Activated T-helper 1 cell treated with anti-CD3 and anti-CD28 coated beads, Interleukin-12 subunit alpha, Interleukin-12 subunit beta, Interleukin-2, Interleukin-4 antibody, amounts not matched to agents 30 ng/mL and 10 ng/mL and 1 ng/mL, durations not matched to agents 14 hours and 24 hours and 36 hours (primary cell): ENCODE data around the gene CLCA1. TPM values are rescaled to one million over a fixed set of nuclear protein-coding genes. Genes with fewer than 3 reads are reported as not detected.
"Not testable (repeated sequence)": the region's sequence is repeated elsewhere in the genome, so short reads cannot be mapped to it uniquely, and the experiment has no call there.

ENCODE experiments used
- DNase-seq: peaks from one replicate; pipeline ENCODE4 v3.0.0; 2021; ENCODE audit warnings: low spot score
- H3K27ac Mint-ChIP-seq: one replicate; pipeline ENCODE4 v1.8.0; 2021; ENCODE audit warnings: mild to moderate bottlenecking, mixed read lengths
- H3K27me3 Mint-ChIP-seq: one replicate; pipeline ENCODE4 v1.8.0; 2022; ENCODE audit warnings: mild to moderate bottlenecking, moderate library complexity, mixed read lengths; ENCODE audit not compliant: insufficient read depth
- H3K36me3 Mint-ChIP-seq: one replicate; pipeline ENCODE4 v1.8.0; 2021; ENCODE audit warnings: low read depth, mixed read lengths
- H3K4me1 Mint-ChIP-seq: one replicate; pipeline ENCODE4 v1.8.0; 2021; ENCODE audit warnings: low read depth, mixed read lengths
- H3K4me3 Mint-ChIP-seq: one replicate; pipeline ENCODE4 v1.8.0; 2021; ENCODE audit warnings: mild to moderate bottlenecking, moderate library complexity, mixed read lengths
- H3K9me3 Mint-ChIP-seq: one replicate; pipeline ENCODE4 v1.8.0; 2021; ENCODE audit warnings: mixed read lengths
- intact Hi-C: fragments of 100-400 bp; cut with micrococcal nuclease; formaldehyde crosslinking; loops from one replicate; pipeline ENCODE4 v1.15.1; 2024
- total RNA-seq: library from RNA; stranded (reverse); gene quantifications from 2 replicates; pipeline ENCODE4 v1.2.3, GENCODE V29; 2022

CLCA1 gene
- total RNA-seq, 1 donor from 2014 or later: not detected

- intact Hi-C loops: loop anchor here (1.0 to 5.0 kb wide), 3 partner anchors 104 to 412 kb away; partner anchors contain the start of genes HS2ST1, ODF2L, SELENOF and SH3GLB1
- Mint-ChIP-seq H3K4me3 (no peak overlapping the region), H3K9me3 (no peaks in the 10 kb centered on the region), H3K4me1 (peaks cover 16% of the 10 kb centered on the region), H3K27ac (no peak overlapping the region), H3K27me3 (peaks cover 39% of the 10 kb centered on the region), H3K36me3 (no peaks in the 10 kb centered on the region)
- no peak for DNase-seq
Measured at GRCh38 chr1:86500714-86501113, 32.0 kb downstream of the CLCA1 start.

GRCh38 chr1:86502125-86502646 lies 33.5 kb downstream of the CLCA1 start:
- H3K27me3 Mint-ChIP-seq: peaks cover 33% of the 10 kb centered on the region
- H3K36me3 Mint-ChIP-seq, H3K9me3 Mint-ChIP-seq: not testable (repeated sequence)
- peak; percentile 17 for DNase-seq
- H3K4me1 Mint-ChIP-seq: peaks cover 16% of the 10 kb centered on the region
- intact Hi-C loops: loop anchor here (1.0 to 5.0 kb wide), 5 partner anchors 28 to 410 kb away; partner anchors contain the start of genes HS2ST1 and SELENOF
- H3K27ac Mint-ChIP-seq: peak overlapping the region; percentile 18
- H3K4me3 Mint-ChIP-seq: peak overlapping the region; percentile 84

GRCh38 chr1:86502721-86503405 lies 34.1 kb downstream of the CLCA1 start:
- Mint-ChIP-seq H3K9me3 (no peaks in the 10 kb centered on the region), H3K4me1 (peaks cover 16% of the 10 kb centered on the region), H3K27ac (no peak overlapping the region), H3K4me3 (peak overlapping the region; percentile 84), H3K27me3 (peaks cover 34% of the 10 kb centered on the region), H3K36me3 (no peaks in the 10 kb centered on the region)
- no peak for DNase-seq
- intact Hi-C loops: loop anchor here (1.0 to 5.0 kb wide), 5 partner anchors 29 to 409 kb away; partner anchors contain the start of genes HS2ST1 and SELENOF

GRCh38 chr1:86503406-86504136 lies 34.8 kb downstream of the CLCA1 start:
- Mint-ChIP-seq H3K27me3 (peaks cover 30% of the 10 kb centered on the region), H3K36me3 (no peaks in the 10 kb centered on the region), H3K9me3 (no peaks in the 10 kb centered on the region), H3K4me3 (peak overlapping the region; percentile 45), H3K4me1 (peaks cover 16% of the 10 kb centered on the region), H3K27ac (no peak overlapping the region)
- no peak for DNase-seq
- intact Hi-C loops: loop anchor here (5.0 kb wide), 1 partner anchor 409 kb away; the partner anchor contains the start of genes HS2ST1 and SELENOF

- Mint-ChIP-seq H3K27me3 (peaks cover 27% of the 10 kb centered on the region), H3K4me3 (no peak overlapping the region), H3K27ac (no peak overlapping the region), H3K4me1 (peaks cover 16% of the 10 kb centered on the region), H3K9me3 (no peaks in the 10 kb centered on the region), H3K36me3 (no peaks in the 10 kb centered on the region)
- DNase-seq: no peak
- intact Hi-C loops: loop anchor here (5.0 kb wide), 1 partner anchor 408 kb away; the partner anchor contains the start of genes HS2ST1 and SELENOF
Measured at GRCh38 chr1:86504137-86504479, 35.4 kb downstream of the CLCA1 start.

GRCh38 chr1:86504895-86505563 lies 36.3 kb downstream of the CLCA1 start:
- no peak for DNase-seq
- peaks cover 16% of the 10 kb centered on the region for H3K4me1 Mint-ChIP-seq
- peaks cover 28% of the 10 kb centered on the region for H3K27me3 Mint-ChIP-seq
- H3K27ac Mint-ChIP-seq: no peak overlapping the region
- no peaks in the 10 kb centered on the region for H3K9me3 Mint-ChIP-seq
- no peak overlapping the region for H3K4me3 Mint-ChIP-seq
- intact Hi-C loops: loop anchor here (1.0 to 5.0 kb wide), 2 partner anchors 97 to 407 kb away; partner anchors contain the start of genes HS2ST1 and SELENOF
- no peaks in the 10 kb centered on the region for H3K36me3 Mint-ChIP-seq

GRCh38 chr1:86505564-86505902 lies 36.8 kb downstream of the CLCA1 start:
- intact Hi-C loops: loop anchor here (1.0 kb wide), 1 partner anchor 97 kb away; no protein-coding TSS in a partner anchor
- no peaks in the 10 kb centered on the region for H3K9me3 Mint-ChIP-seq
- H3K36me3 Mint-ChIP-seq: no peaks in the 10 kb centered on the region
- H3K4me1 Mint-ChIP-seq: peaks cover 16% of the 10 kb centered on the region
- peaks cover 28% of the 10 kb centered on the region for H3K27me3 Mint-ChIP-seq
- no peak for DNase-seq
- H3K4me3 Mint-ChIP-seq: no peak overlapping the region
- no peak overlapping the region for H3K27ac Mint-ChIP-seq

- intact Hi-C loops: no loop called here
- Mint-ChIP-seq H3K27me3 (peaks cover 25% of the 10 kb centered on the region), H3K27ac (no peak overlapping the region), H3K36me3 (no peaks in the 10 kb centered on the region), H3K4me3 (no peak overlapping the region), H3K4me1 (peaks cover 8% of the 10 kb centered on the region), H3K9me3 (no peaks in the 10 kb centered on the region)
- DNase-seq: no peak
Measured at GRCh38 chr1:86507935-86508582, 39.3 kb downstream of the CLCA1 start.

- Mint-ChIP-seq H3K4me3 (no peak overlapping the region), H3K9me3 (no peaks in the 10 kb centered on the region), H3K27ac (no peak overlapping the region), H3K36me3 (no peaks in the 10 kb centered on the region), H3K4me1 (peaks cover 3% of the 10 kb centered on the region), H3K27me3 (peaks cover 21% of the 10 kb centered on the region)
- no peak for DNase-seq
- intact Hi-C loops: no loop called here
Measured at GRCh38 chr1:86508583-86508969, 39.8 kb downstream of the CLCA1 start.

GRCh38 chr1:86515597-86515996 lies 46.9 kb downstream of the CLCA1 start:
- H3K27ac Mint-ChIP-seq: no peak overlapping the region
- intact Hi-C loops: no loop called here
- no peak for DNase-seq
- H3K27me3 Mint-ChIP-seq: peaks cover 6% of the 10 kb centered on the region
- no peaks in the 10 kb centered on the region for H3K4me1 Mint-ChIP-seq
- no peak overlapping the region for H3K4me3 Mint-ChIP-seq
- H3K9me3 Mint-ChIP-seq: no peaks in the 10 kb centered on the region
- H3K36me3 Mint-ChIP-seq: no peaks in the 10 kb centered on the region

GRCh38 chr1:86516335-86516734 lies 47.6 kb downstream of the CLCA1 start:
- H3K36me3 Mint-ChIP-seq: no peaks in the 10 kb centered on the region
- H3K4me3 Mint-ChIP-seq: no peak overlapping the region
- no peaks in the 10 kb centered on the region for H3K4me1 Mint-ChIP-seq
- intact Hi-C loops: no loop called here
- H3K27me3 Mint-ChIP-seq: peaks cover 6% of the 10 kb centered on the region
- no peak overlapping the region for H3K27ac Mint-ChIP-seq
- no peaks in the 10 kb centered on the region for H3K9me3 Mint-ChIP-seq
- no peak for DNase-seq

- Mint-ChIP-seq H3K27me3 (peaks cover 3% of the 10 kb centered on the region), H3K36me3 (no peaks in the 10 kb centered on the region), H3K27ac (no peak overlapping the region), H3K4me3 (no peak overlapping the region), H3K4me1 (no peaks in the 10 kb centered on the region), H3K9me3 (no peaks in the 10 kb centered on the region)
- intact Hi-C loops: no loop called here
- DNase-seq: no peak
Measured at GRCh38 chr1:86517336-86517735, 48.6 kb downstream of the CLCA1 start.
